Measurements from ENCODE around the gene TROAP.

TROAP gene

DNA sequence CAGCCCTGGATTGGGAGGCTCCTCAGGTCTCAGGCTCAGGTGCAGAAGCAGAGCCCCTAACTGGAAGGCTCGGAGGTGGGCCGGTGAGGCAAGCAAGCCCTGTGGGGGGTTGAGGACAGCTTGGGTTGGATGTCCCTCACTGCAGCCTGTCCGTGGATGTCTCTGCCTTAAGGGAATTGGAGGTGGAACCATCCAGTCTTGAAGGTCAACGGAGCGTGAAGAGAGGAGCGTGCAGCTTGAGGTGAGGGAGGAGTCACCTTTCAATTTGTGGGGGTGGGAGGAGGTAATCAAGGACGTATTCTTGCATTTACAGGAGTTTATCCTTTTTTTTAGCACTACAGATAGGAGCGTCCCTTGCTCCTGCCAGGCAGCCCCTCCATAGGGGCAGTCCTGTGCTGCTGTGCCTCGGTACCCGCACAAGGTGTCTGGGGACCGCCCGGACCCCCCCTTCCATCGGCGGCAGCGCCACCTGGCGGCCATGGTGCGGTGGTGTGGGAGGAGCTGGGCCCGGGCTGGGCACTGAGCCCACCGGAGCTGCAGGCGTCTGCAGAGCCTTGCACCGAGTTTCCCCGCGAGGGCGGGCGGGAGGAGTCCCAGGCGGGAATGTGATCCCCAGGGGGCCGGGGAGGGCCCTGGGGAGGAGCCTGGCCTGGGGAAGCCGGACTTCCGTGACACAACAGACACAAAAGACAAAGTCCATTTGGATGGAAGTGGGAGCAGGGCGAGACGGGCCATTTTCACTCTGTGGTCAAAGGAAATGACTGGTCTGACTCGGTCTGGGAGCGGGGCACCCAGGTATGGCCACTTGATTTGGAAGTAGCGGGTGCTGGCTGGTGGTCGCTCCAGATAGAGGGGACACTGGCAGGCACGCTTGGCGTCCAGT lies 24.5 kb downstream of the TROAP start (continued):
- TF ChIP-seq, protein P1, sequence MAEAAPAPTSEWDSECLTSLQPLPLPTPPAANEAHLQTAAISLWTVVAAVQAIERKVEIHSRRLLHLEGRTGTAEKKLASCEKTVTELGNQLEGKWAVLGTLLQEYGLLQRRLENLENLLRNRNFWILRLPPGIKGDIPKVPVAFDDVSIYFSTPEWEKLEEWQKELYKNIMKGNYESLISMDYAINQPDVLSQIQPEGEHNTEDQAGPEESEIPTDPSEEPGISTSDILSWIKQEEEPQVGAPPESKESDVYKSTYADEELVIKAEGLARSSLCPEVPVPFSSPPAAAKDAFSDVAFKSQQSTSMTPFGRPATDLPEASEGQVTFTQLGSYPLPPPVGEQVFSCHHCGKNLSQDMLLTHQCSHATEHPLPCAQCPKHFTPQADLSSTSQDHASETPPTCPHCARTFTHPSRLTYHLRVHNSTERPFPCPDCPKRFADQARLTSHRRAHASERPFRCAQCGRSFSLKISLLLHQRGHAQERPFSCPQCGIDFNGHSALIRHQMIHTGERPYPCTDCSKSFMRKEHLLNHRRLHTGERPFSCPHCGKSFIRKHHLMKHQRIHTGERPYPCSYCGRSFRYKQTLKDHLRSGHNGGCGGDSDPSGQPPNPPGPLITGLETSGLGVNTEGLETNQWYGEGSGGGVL (tag by site-specific recombination; IDR thresholded peaks at IDR 0.05) = peak; percentile 67

DNA sequence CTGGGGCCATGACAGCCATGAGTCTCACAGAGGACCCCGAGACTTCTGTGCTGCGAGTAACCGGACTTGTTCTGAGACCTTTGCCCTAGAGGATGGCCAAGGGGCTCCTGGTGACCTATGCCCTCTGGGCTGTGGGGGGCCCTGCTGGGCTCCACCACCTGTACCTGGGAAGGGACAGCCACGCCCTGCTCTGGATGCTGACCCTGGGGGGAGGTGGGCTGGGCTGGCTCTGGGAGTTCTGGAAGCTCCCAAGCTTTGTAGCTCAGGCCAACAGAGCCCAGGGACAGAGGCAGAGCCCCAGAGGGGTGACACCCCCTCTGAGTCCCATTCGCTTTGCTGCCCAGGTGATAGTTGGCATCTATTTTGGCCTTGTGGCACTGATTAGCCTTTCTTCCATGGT lies 25.7 kb downstream of the TROAP start:
- H3K4me1 ChIP-seq (ENCODE audit: control insufficient read depth, insufficient read depth, low read length) = peaks cover 21% of the 10 kb centered on the region
- CTCF ChIA-PET = interaction anchor here (0.6 to 6.0 kb wide), 8 partner anchors 9 to 165 kb away, joined by 3 to 96 read pairs (median 32); partner anchors contain the start of gene C1QL4
- H3K36me3 ChIP-seq (ENCODE audit: control insufficient read depth in 2 of 2, insufficient read depth in 1 of 2, low read length in 2 of 2) = peaks cover 0 to 10% of the 10 kb centered on the region in 2 experiments; a peak in 1 of 3 replicates
- H3K4me3 ChIP-seq (ENCODE audit: low read depth, low read length) = no peak overlapping the region
- POLR2A ChIA-PET = no interaction called here
- H3K9me3 ChIP-seq (ENCODE audit: control insufficient read depth, insufficient read depth, low read depth, low read length) = no peaks in the 10 kb centered on the region
- TF ChIP-seq ZBTB17 (tag by site-specific recombination; IDR thresholded peaks at IDR 0.05) = no peak
- TF ChIP-seq, protein P2, sequence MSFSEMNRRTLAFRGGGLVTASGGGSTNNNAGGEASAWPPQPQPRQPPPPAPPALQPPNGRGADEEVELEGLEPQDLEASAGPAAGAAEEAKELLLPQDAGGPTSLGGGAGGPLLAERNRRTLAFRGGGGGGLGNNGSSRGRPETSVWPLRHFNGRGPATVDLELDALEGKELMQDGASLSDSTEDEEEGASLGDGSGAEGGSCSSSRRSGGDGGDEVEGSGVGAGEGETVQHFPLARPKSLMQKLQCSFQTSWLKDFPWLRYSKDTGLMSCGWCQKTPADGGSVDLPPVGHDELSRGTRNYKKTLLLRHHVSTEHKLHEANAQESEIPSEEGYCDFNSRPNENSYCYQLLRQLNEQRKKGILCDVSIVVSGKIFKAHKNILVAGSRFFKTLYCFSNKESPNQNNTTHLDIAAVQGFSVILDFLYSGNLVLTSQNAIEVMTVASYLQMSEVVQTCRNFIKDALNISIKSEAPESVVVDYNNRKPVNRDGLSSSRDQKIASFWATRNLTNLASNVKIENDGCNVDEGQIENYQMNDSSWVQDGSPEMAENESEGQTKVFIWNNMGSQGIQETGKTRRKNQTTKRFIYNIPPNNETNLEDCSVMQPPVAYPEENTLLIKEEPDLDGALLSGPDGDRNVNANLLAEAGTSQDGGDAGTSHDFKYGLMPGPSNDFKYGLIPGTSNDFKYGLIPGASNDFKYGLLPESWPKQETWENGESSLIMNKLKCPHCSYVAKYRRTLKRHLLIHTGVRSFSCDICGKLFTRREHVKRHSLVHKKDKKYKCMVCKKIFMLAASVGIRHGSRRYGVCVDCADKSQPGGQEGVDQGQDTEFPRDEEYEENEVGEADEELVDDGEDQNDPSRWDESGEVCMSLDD (tag by site-specific recombination; IDR thresholded peaks at IDR 0.05) = no peak
- no peak for TF ChIP-seq PRDM1 (tag by site-specific recombination; IDR thresholded peaks at IDR 0.05)
- TF ChIP-seq ZNF555 (tag by site-specific recombination; conservative IDR thresholded peaks at IDR 0.05) = no peak
- no peak for TF ChIP-seq ZNF837 (tag by site-specific recombination; IDR thresholded peaks at IDR 0.05)
- TF ChIP-seq ZNF202 (tag by site-specific recombination; IDR thresholded peaks at IDR 0.05; ENCODE audit: borderline replicate concordance) = no peak
- TF ChIP-seq HOXC10 (CRISPR knock-in tag; IDR thresholded peaks at IDR 0.05) = no peak
- TF ChIP-seq, protein P3, sequence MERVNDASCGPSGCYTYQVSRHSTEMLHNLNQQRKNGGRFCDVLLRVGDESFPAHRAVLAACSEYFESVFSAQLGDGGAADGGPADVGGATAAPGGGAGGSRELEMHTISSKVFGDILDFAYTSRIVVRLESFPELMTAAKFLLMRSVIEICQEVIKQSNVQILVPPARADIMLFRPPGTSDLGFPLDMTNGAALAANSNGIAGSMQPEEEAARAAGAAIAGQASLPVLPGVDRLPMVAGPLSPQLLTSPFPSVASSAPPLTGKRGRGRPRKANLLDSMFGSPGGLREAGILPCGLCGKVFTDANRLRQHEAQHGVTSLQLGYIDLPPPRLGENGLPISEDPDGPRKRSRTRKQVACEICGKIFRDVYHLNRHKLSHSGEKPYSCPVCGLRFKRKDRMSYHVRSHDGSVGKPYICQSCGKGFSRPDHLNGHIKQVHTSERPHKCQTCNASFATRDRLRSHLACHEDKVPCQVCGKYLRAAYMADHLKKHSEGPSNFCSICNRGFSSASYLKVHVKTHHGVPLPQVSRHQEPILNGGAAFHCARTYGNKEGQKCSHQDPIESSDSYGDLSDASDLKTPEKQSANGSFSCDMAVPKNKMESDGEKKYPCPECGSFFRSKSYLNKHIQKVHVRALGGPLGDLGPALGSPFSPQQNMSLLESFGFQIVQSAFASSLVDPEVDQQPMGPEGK (tag by site-specific recombination; IDR thresholded peaks at IDR 0.05) = no peak
- TF ChIP-seq, protein P4, sequence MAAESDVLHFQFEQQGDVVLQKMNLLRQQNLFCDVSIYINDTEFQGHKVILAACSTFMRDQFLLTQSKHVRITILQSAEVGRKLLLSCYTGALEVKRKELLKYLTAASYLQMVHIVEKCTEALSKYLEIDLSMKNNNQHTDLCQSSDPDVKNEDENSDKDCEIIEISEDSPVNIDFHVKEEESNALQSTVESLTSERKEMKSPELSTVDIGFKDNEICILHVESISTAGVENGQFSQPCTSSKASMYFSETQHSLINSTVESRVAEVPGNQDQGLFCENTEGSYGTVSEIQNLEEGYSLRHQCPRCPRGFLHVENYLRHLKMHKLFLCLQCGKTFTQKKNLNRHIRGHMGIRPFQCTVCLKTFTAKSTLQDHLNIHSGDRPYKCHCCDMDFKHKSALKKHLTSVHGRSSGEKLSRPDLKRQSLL (tag by site-specific recombination; IDR thresholded peaks at IDR 0.05) = no peak
- TF ChIP-seq ZNF473 (tag by site-specific recombination; IDR thresholded peaks at IDR 0.05) = no peak
- no peak for TF ChIP-seq ZNF354C (tag by site-specific recombination; IDR thresholded peaks at IDR 0.05; ENCODE audit: borderline replicate concordance, low read depth)
- no peak for TF ChIP-seq ZNF629 (tag by site-specific recombination; IDR thresholded peaks at IDR 0.05)
- TF ChIP-seq, protein P5, sequence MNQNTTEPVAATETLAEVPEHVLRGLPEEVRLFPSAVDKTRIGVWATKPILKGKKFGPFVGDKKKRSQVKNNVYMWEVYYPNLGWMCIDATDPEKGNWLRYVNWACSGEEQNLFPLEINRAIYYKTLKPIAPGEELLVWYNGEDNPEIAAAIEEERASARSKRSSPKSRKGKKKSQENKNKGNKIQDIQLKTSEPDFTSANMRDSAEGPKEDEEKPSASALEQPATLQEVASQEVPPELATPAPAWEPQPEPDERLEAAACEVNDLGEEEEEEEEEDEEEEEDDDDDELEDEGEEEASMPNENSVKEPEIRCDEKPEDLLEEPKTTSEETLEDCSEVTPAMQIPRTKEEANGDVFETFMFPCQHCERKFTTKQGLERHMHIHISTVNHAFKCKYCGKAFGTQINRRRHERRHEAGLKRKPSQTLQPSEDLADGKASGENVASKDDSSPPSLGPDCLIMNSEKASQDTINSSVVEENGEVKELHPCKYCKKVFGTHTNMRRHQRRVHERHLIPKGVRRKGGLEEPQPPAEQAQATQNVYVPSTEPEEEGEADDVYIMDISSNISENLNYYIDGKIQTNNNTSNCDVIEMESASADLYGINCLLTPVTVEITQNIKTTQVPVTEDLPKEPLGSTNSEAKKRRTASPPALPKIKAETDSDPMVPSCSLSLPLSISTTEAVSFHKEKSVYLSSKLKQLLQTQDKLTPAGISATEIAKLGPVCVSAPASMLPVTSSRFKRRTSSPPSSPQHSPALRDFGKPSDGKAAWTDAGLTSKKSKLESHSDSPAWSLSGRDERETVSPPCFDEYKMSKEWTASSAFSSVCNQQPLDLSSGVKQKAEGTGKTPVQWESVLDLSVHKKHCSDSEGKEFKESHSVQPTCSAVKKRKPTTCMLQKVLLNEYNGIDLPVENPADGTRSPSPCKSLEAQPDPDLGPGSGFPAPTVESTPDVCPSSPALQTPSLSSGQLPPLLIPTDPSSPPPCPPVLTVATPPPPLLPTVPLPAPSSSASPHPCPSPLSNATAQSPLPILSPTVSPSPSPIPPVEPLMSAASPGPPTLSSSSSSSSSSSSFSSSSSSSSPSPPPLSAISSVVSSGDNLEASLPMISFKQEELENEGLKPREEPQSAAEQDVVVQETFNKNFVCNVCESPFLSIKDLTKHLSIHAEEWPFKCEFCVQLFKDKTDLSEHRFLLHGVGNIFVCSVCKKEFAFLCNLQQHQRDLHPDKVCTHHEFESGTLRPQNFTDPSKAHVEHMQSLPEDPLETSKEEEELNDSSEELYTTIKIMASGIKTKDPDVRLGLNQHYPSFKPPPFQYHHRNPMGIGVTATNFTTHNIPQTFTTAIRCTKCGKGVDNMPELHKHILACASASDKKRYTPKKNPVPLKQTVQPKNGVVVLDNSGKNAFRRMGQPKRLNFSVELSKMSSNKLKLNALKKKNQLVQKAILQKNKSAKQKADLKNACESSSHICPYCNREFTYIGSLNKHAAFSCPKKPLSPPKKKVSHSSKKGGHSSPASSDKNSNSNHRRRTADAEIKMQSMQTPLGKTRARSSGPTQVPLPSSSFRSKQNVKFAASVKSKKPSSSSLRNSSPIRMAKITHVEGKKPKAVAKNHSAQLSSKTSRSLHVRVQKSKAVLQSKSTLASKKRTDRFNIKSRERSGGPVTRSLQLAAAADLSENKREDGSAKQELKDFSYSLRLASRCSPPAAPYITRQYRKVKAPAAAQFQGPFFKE (tag by site-specific recombination; IDR thresholded peaks at IDR 0.05; ENCODE audit: borderline replicate concordance) = no peak
- no peak for TF ChIP-seq ZNF184 (tag by site-specific recombination; IDR thresholded peaks at IDR 0.05)
- H3K27ac ChIP-seq (ENCODE audit: extremely low read depth, low read depth, low read length) = no peak overlapping the region

Measured in HEK293 (cell line).